GM08714 (cell line): ENCODE measurements around the gene BMP2K.
"Not testable (repeated sequence)": the region's sequence is repeated elsewhere in the genome, so short reads cannot be mapped to it uniquely, and the experiment has no call there.

Experiments used
- H3K4me3 ChIP-seq: fragments of 200-500 bp; sonication (Bioruptor generic); 2 replicates; pipeline ENCODE4 v1.5.1; 2014; ENCODE audit warnings: mild to moderate bottlenecking, low read length, inconsistent platforms
- ZNF274 ChIP-seq: IDR thresholded peaks from 2 replicates; pipeline ENCODE4 v1.6.1; 2012; ENCODE audit warnings: mild to moderate bottlenecking, low read depth, low read length

BMP2K gene

DNA sequence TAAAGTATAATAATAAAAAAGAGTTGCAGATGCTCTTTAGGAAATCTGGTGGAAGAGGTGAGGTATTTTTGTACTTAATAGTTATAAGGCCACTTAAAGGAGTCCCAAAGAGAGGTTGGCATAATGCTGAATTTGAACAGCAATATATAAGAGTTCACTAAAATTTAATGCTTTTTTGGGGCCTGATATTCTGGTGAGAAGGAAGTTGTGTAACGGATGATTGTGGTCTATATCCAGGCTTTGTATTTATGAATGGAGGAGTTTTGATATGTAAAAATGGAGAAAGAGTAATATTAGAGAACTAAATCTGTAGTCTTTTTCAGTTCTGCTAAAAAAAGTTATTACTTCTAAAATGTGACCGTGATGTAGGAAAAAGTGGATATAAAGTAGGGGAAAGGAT, 20.4 kb downstream of the BMP2K start:
- TF ChIP-seq ZNF274: no peak
- H3K4me3 ChIP-seq: no peak overlapping the region

DNA sequence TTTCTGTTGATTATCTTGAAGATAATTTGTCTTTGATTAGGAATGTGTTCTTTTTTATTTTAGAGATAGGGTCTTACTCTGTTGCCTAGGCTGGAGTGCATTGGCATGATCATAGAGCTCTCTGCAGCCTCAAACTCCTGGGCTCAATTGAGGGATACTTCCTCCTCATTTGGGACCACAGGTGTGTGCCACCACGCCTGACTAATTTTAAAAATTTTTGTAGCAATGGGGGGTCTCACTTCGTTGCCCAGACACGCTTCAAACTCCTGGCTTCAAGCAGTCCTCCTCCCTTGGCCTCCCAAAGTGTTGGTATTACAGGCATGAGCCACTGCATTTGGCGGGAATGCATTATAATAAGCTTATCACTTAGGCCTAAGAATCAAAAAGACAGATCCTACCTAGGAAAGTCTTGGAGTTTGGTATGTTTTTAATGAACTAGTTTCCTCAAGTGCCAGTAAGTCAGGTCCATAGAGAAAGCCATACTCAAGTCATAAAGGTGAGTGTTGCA, 21.7 kb downstream of the BMP2K start:
- TF ChIP-seq ZNF274: no peak
- no peak overlapping the region for H3K4me3 ChIP-seq

DNA sequence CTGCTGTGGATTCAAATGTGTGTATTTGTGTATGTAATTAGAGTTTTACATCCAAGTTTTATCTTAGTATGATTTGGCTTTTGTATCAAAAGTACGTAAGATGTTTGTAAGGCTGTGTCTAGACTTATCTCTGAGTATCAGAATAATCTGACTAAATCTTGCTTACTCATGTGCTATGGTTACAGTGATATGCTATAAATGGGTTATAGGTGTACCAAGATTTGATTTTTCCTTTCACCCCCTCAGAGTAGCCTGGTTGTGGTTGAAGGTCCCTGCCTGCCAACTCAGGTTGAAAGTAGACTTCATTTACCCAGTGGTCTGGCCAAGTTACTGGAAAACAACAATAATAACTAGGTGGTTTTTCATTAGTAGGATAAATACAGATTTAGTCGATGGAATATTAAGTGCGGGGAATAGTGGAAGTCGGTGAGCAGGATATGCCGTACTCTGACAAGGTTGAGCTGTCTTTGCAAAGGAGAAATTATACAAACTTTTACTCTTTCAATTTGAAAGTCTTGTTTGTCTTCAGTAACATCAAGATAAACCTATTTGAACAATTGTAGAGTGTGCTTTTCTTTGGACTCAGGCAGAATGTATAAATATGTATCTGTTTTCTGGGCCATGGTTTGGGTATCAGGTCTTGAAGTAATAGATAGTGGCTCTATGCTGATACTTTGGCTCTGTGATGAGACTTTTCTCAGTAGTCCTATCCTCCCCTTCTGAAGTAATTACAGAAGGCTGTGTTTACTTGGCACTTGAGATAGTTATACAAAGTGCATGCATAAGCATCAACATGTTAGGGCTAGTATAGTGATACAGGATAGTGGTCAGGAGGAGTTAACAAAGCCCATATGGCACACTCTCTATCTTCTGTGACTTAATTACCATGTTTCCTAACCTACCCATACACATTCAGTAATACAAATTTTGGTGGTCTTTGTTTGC, 23.7 kb downstream of the BMP2K start:
- no peak for TF ChIP-seq ZNF274
- H3K4me3 ChIP-seq: no peak overlapping the region

DNA sequence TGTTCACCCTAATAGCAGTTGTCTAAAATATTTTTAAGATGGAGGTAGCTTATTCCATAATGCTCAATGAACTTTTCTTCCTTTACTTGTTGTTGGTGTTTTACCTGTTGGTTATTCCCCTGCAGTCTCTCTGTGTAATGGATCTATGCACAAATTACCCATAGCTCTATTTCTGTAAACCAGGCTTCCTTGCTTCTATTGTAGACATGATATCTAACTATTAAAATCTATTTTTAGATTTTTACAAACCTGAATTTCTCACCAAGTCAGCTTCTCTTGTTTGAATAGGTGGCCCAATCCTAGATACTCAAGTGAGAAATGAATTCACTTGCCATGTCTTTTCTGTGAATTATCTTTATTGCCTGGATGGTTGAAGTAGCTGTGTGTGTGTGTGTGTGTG, 24.8 kb downstream of the BMP2K start:
- H3K4me3 ChIP-seq: no peak overlapping the region
- TF ChIP-seq ZNF274: no peak

DNA sequence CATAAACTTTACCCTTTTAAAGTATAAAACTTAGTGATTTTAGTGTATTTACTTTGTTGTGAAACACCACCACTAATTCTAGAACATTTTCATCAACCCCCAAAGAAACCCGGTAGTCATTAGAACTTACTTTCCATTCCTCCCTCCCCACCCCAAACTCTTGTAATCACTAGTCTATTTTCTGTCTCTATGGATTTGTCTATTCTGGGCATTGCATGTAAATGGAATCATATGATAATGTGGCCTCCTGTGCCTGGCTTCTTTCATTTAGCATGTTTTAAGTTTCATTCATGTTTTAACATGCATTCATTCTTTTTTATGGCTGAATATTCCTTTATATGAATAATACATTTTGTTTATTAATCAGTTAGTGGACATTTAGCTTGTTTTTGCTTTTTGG, 27.8 kb downstream of the BMP2K start:
- no peak overlapping the region for H3K4me3 ChIP-seq
- no peak for TF ChIP-seq ZNF274

DNA sequence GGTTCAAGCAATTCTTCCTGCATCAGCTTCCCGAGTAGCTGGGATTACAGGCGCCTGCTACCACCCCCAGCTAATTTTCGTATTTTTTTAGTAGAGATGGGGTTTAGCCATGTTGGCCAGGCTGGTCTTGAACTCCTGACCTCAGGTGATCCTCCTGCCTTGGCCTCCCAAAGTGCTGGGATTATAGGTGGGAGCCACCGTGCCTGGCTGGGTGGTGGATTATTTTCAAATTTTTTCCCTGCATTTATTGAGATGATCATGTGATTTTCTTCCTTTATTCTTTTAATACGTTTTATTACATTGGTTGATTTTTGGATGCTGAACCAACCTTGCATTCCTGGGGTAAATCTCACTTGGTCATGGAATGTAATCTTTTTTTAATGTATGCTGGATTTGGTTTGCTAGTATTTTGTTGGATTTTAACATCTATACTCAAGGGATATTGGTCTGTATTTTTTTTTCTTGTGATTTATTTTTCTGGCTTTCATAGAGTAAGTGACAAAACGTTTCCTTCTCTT, 30.9 kb downstream of the BMP2K start:
- no peak for TF ChIP-seq ZNF274
- H3K4me3 ChIP-seq: no peak overlapping the region

DNA sequence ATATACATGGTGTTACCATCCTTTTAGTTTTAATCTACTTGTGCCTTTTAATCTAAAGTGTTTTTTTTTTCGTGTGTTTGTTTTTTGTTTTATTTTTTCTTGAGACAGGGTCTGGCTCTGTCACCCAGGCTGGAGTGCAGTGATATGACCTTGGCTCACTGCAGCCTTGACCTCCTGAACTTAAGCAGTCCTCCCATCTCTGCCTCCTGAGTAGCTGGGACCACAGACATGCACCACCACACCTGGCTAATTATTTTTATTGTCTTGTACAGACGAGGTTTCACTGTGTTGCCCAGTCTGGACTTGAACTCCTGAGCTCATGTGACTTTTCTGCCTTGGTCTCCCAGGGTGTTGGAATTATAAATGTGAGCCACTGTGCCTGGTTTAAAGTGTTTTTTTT, 33.1 kb downstream of the BMP2K start:
- no peak for TF ChIP-seq ZNF274
- no peak overlapping the region for H3K4me3 ChIP-seq

DNA sequence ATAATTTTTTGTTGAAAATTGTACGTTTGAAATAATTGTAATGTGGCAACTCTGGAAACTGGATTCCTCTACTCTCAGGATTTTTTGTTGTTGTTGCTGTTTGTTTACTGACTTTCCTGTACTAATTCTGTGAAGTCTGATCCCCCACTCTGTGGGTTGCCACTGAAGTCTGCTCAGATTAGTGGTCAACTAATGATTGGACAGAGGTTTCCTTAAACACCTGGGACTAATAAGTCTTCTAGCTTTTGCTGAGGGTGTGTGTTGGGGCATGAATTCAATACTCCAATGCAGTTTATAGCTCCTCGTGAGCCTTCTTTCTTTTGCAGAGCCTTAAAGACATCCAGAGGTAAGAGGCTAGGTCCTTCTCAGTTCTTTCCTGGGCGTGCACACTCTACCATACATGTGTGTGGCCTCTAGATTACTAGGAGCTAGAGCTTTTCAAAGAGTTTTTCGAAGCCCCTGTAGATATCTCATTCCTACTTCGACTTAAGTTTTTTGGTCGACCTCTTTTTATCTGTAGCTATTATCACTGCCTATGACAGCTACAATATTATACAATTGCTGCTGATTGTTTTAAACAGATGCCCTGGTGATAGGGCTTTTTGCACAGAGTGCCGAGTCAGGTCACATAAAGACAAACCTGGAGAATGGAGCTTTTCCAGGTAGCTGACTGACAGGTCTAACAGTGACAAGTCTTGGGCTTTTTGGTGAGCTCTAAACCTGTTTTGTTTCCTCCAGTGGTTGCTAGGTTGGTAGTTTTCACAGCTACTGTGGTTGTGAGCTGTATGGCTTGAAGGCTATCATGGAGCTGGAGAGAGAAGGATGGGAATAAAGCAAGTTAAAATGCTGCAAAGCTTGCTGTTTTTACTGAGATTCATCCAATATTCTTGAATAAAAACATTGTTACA, 34.0 kb downstream of the BMP2K start:
- no peak overlapping the region for H3K4me3 ChIP-seq
- TF ChIP-seq ZNF274: no peak

DNA sequence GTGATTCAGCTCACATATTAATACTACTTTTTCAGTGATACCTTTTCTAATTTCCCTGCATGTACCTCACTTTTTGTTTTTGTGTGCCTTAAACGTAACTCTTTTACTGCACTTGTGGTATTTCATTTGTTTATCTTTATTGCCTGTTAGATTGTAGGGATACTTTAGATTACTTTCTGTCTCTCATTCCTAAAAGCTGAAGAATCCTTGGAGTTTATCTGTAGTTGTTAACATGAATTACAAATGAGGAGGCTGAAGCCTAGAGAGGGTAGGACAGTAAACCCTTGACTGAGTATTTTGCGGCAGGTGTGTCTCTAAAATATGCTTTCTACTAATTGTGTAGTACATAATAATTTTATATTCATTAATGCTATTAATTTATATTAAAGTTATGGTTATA, 34.9 kb downstream of the BMP2K start:
- no peak for TF ChIP-seq ZNF274

DNA sequence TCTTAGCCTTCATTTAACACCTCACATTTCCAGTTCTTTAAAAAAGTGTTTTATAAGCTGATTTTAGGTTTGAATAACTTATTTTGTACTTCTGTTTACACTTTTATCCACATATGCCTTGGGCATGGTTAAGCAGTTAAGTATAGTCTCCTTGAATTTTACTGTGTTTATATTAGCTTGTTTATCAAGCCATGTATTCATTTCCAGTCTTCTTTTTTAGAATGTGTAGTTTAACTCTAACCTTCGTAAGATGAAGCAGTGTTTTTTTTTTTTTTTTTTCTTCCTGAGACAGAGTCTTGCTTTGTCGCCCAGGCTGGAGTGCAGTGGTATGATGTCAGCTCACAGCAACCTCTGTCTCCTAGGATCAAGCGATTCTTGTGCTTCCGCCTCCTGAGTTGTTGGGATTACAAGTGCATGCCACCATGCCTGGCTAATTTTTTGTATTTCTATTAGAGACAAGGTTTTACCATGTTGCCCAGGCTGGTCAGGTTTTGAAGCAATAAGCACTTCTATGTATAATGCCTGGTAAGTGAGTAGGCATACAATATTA, 42.5 kb downstream of the BMP2K start:
- no peak for TF ChIP-seq ZNF274
- no peak overlapping the region for H3K4me3 ChIP-seq

More for the DNA sequence above, 34.9 kb downstream of the BMP2K start:
- H3K4me3 ChIP-seq: no peak overlapping the region

DNA sequence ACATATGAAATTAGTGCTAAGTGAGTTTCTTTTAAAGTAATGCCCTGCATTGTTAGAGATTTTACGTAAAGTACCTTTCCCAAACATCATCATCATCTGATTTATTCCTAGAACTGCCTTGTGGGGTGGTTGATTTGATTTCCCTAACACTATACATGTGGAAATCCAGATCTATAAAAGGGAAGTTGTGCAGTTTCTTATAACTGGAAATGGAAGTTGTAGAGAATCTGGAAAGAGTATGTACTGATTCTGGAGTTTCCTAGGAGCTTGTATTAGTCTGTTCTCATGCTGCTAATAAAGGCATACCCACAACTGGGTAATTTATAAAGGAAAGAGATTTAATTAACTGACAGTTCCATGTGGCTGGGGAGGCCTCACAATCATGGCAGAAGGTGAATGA, 47.9 kb downstream of the BMP2K start:
- H3K4me3 ChIP-seq: no peak overlapping the region
- no peak for TF ChIP-seq ZNF274

DNA sequence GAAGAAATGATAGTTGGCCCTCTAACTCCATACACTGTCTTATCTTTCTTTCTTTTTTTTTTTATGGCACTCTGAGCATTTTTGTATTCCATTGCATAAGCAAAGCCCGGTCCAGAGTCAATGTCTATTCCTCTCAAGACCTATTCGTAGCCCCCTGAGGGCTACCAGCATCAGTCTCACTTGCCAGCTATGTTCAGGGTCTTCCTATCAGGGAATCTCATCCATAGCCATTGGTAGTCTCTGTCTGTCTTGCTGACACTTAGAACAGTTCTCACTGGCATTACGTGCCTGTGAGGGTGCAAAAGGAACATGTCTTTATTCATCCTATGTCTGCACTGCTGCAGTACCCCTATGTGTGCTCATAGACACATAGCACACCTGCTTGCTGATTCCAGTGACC, 51.0 kb downstream of the BMP2K start:
- H3K4me3 ChIP-seq: no peak overlapping the region
- TF ChIP-seq ZNF274: no peak

DNA sequence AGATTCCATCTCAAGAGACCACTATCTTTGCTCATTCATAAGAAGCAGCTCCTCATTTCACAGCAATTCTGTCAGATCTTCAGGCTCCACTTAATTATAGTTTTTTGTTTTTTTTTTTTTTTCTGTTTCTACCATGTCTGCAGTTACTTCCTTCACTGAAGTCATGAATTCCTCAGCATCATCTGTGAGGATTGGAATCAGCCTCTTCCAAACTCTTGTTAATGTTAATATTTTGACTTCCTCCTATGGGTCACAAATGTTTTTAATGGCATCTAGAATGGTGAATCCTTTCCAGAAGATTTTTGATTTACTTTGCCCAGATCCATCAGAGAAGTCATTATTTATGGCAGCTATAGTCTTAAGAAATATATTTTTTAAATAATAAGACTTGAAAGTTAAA, 53.1 kb downstream of the BMP2K start:
- no peak for TF ChIP-seq ZNF274
- no peak overlapping the region for H3K4me3 ChIP-seq

DNA sequence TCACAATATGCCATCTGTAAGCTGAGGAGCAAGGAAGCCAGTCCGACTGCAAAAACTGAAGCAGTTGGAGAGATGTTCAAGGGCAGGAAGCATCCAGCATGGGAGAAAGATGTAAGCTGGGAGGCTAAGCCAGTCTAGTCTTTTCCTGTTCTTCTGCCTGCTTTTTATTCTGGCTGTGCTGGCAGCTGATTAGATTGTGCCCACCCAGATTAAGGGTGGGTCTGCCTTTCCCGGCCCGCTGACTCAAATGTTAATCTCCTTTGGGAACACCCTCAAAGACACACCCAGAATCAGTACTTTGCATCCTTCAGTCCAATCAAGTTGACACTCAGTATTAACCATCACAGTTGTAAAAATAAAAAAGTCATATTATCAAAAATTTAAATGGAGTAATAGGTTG, 63.5 kb downstream of the BMP2K start:
- H3K4me3 ChIP-seq: not testable (repeated sequence)

DNA sequence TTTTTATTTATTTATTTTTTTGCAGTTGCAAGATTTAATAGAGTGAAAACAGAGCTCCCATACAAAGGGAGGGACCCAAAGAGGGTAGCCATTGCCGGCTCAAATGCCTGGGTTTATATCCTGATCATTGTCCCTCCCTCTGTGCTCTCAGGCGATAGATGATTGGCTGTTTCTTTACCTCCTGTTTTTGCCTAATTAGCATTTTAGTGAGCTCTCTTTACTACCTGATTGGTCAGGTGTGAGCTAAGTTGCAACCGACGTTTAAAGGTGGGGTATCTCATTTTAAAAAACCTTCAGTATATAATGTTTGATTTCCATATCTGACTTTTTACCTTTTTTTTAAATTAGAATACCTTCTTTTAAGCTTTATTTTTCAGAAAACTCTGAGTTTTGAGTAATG, 64.1 kb downstream of the BMP2K start:
- H3K4me3 ChIP-seq: not testable (repeated sequence)
